Measurements from ENCODE around the gene NCAM1. TPM values are rescaled to one million over a fixed set of nuclear protein-coding genes. Genes with fewer than 3 reads are reported as not detected.

NCAM1 gene
- total RNA-seq, 1 experiment from 2014 or later: 0.22 TPM

GRCh38 chr11:113265362-113265761 is 304.1 kb downstream of the NCAM1 start:
- H3K4me1 ChIP-seq (ENCODE audit: control insufficient read depth in 1 of 2, insufficient read depth in 2 of 2, low read length in 2 of 2): no peaks in the 10 kb centered on the region
- DNase-seq (ENCODE audit: low read depth, low spot score) (no peak), ATAC-seq (no peak)
- no peaks in the 10 kb centered on the region for H3K9me2 ChIP-seq (ENCODE audit: insufficient read depth)
- no peaks in the 10 kb centered on the region for H4K20me1 ChIP-seq (ENCODE audit: insufficient read depth)
- H2AFZ ChIP-seq (ENCODE audit: low read depth, low read length, poor library complexity, severe bottlenecking): no peak overlapping the region
- POLR2A ChIA-PET: no interaction called here
- TF ChIP-seq CEBPB (IDR thresholded peaks at IDR 0.05; ENCODE audit: low read depth) (no peak), REST (IDR thresholded peaks at IDR 0.05; ENCODE audit: low read depth) (no peak), SP1 (IDR thresholded peaks at IDR 0.05; ENCODE audit: low read depth) (no peak), RAD21 (IDR thresholded peaks at IDR 0.05; ENCODE audit: low read depth) (no peak), EZH2phosphoT487 (IDR thresholded peaks at IDR 0.05; ENCODE audit: borderline replicate concordance) (no peak), ZFX (IDR thresholded peaks at IDR 0.05) (no peak), EGR1 (IDR thresholded peaks at IDR 0.05; ENCODE audit: low read depth) (no peak), ELF1 (IDR thresholded peaks at IDR 0.05; ENCODE audit: borderline replicate concordance, low read depth) (no peak), FOSL1 (IDR thresholded peaks at IDR 0.05; ENCODE audit: low read depth) (no peak), EZH2 (IDR thresholded peaks at IDR 0.05) (no peak), ZNF274 (IDR thresholded peaks at IDR 0.05; ENCODE audit: low read depth, low read length) (no peak), POLR2A (IDR thresholded peaks at IDR 0.05; ENCODE audit: borderline replicate concordance, extremely low read depth, insufficient read depth, insufficient read length) (no peak), YY1 (IDR thresholded peaks at IDR 0.05; ENCODE audit: extremely low read depth, insufficient replicate concordance, low read depth, low read length) (no peak), MAX (IDR thresholded peaks at IDR 0.05) (no peak), JUND (IDR thresholded peaks at IDR 0.05) (no peak), CTCF (IDR thresholded peaks at IDR 0.05 in 2 of 3, conservative IDR thresholded peaks at IDR 0.05 in 1 of 3; ENCODE audit: borderline replicate concordance in 1 of 3, insufficient read depth in 1 of 3, low read depth in 2 of 3, low read length in 2 of 3) (no peak), TCF7L2 (IDR thresholded peaks at IDR 0.05; ENCODE audit: borderline replicate concordance, extremely low read depth, insufficient read depth, insufficient read length) (no peak)
- H3K79me2 ChIP-seq (ENCODE audit: insufficient read depth, low read length): no peaks in the 10 kb centered on the region
- no TSS peak for BruUV-seq (replicated peaks)
- H3K27me3 ChIP-seq (ENCODE audit: insufficient read depth, low read length): peaks cover 43% of the 10 kb centered on the region
- H3K27ac ChIP-seq (ENCODE audit: low read depth, low read length): no peak overlapping the region
- intact Hi-C loops (cut with micrococcal nuclease): no loop called here
- no peaks in the 10 kb centered on the region for H3K9me3 ChIP-seq (ENCODE audit: control insufficient read depth in 1 of 2, insufficient read depth in 1 of 2, low read depth in 1 of 2, low read length in 2 of 2)
- RAD21 ChIA-PET (ENCODE audit: low non-redundant PET in 1 of 2, low total read pairs in 2 of 2, uncharacterized antibody in 2 of 2, unreplicated experiment in 2 of 2): no interaction called here
- no peak overlapping the region for H3K4me2 ChIP-seq (ENCODE audit: low read length)
- H3K36me3 ChIP-seq (ENCODE audit: control insufficient read depth in 1 of 2, insufficient read depth in 2 of 2, low read length in 2 of 2): no peaks in the 10 kb centered on the region
- H3K4me3 ChIP-seq (replicated peaks in 1 of 2; ENCODE audit: low read depth in 1 of 2, low read length in 2 of 2): no peak overlapping the region
- no peak overlapping the region for H3K9ac ChIP-seq (ENCODE audit: low read length)
- CTCF ChIA-PET: no interaction called here
